AG04449 (cell line): ENCODE results near the gene PDE4B.

Source experiments
- CTCF ChIA-PET: fragments of 350-600 bp; formaldehyde crosslinking; extraction: SDS; loops from one replicate; lab custom pipeline; 2021; ENCODE audit warnings: antibody characterized with exemption; lab: Yijun Ruan, JAX
- POLR2A ChIA-PET: fragments of 400-600, 350-600 bp; formaldehyde crosslinking; extraction: SDS; loops from one replicate; lab custom pipeline; 2020; ENCODE audit warnings: antibody characterized with exemption, inconsistent platforms; lab: Yijun Ruan, JAX
- DNase-seq: peaks from one replicate; pipeline ENCODE4 v3.0.0-alpha.2; 2010; ENCODE audit warnings: low read depth, low spot score
- H3K4me3 ChIP-seq: 2 replicates; pipeline ENCODE4 v1.5.1; 2011; ENCODE audit warnings: low read depth, mild to moderate bottlenecking, control low read depth, low read length
- CTCF ChIP-seq: IDR thresholded peaks from one replicate; pipeline ENCODE4 v1.5.1; 2011; ENCODE audit warnings: mild to moderate bottlenecking, moderate library complexity, low read length, control low read depth, inconsistent platforms; ENCODE audit not compliant: insufficient read depth; ENCODE audit errors: missing control alignments

The PDE4B gene

GRCh38 chr1:66296370-66296769, 503.7 kb downstream of the PDE4B start:
- CTCF ChIA-PET = interaction anchor here (0.9 to 1.4 kb wide), 2 partner anchors 14 to 36 kb away, joined by 3 to 4 read pairs; no protein-coding TSS in a partner anchor
- no peak for TF ChIP-seq CTCF
- POLR2A ChIA-PET = no interaction called here
- no peak for DNase-seq
- H3K4me3 ChIP-seq = no peak overlapping the region

GRCh38 chr1:66296951-66297350, 504.3 kb downstream of the PDE4B start:
- CTCF ChIA-PET = interaction anchor here (0.9 kb wide), 1 partner anchor 35 kb away, joined by 3 read pairs; no protein-coding TSS in a partner anchor
- H3K4me3 ChIP-seq = no peak overlapping the region
- DNase-seq = no peak
- POLR2A ChIA-PET = no interaction called here
- no peak for TF ChIP-seq CTCF

GRCh38 chr1:66298464-66298863, 505.8 kb downstream of the PDE4B start:
- CTCF ChIA-PET = interaction anchor here (0.7 kb wide), 1 partner anchor 148 kb away, joined by 4 read pairs; no protein-coding TSS in a partner anchor
- no peak overlapping the region for H3K4me3 ChIP-seq
- no peak for TF ChIP-seq CTCF
- DNase-seq = no peak
- POLR2A ChIA-PET = no interaction called here

- TF ChIP-seq CTCF = no peak
Measured at GRCh38 chr1:66300280-66300971, 507.7 kb downstream of the PDE4B start.

GRCh38 chr1:66300972-66301451, 508.3 kb downstream of the PDE4B start:
- ChIA-PET POLR2A (interaction anchor here (0.6 kb wide), 1 partner anchor 52 kb away, joined by 3 read pairs; no protein-coding TSS in a partner anchor), CTCF (interaction anchor here (0.9 to 1.4 kb wide), 3 partner anchors 13 to 146 kb away, joined by 3 to 4 read pairs (median 3); no protein-coding TSS in a partner anchor)
- no peak for TF ChIP-seq CTCF
- no peak for DNase-seq
- no peak overlapping the region for H3K4me3 ChIP-seq

More at GRCh38 chr1:66300280-66300971, 507.7 kb downstream of the PDE4B start:
- CTCF ChIA-PET = interaction anchor here (0.9 to 1.4 kb wide), 4 partner anchors 13 to 146 kb away, joined by 3 to 4 read pairs (median 3); no protein-coding TSS in a partner anchor
- DNase-seq = no peak
- POLR2A ChIA-PET = no interaction called here
- H3K4me3 ChIP-seq = no peak overlapping the region

- TF ChIP-seq CTCF = no peak
- CTCF ChIA-PET = interaction anchor here (1.8 kb wide), 1 partner anchor 144 kb away, joined by 6 read pairs; no protein-coding TSS in a partner anchor
- POLR2A ChIA-PET = no interaction called here
- no peak for DNase-seq
- no peak overlapping the region for H3K4me3 ChIP-seq
Measured at GRCh38 chr1:66302184-66302742, 509.6 kb downstream of the PDE4B start.
